Body of pancreas (tissue), 4 donors: ENCODE data around the gene ENTPD2. TPM values are rescaled to one million over a fixed set of nuclear protein-coding genes. Genes with fewer than 3 reads are reported as not detected.

ENCODE experiments used
- ATAC-seq: fragments of 150-250 bp; one replicate; pipeline ENCODE4 v1.9.1; 2016
- DNase-seq, 4 donors: peaks; one replicate each; pipeline ENCODE4 v3.0.0-alpha.2; 2019
- H3K27ac ChIP-seq, 4 donors: fragments of 200-600 bp; sonication (generic); 1 replicate in 3 of 4; 2 replicates in 1 of 4; pipeline versions ENCODE4 v1.5.1 to v1.6.1; 2016 to 2019; ENCODE audit warnings: mild to moderate bottlenecking in 1 of 4, mixed read lengths in 1 of 4, moderate library complexity in 1 of 4
- H3K27me3 ChIP-seq, 2 donors: fragments of 200-600 bp; sonication (generic); one replicate each; pipeline ENCODE4 v1.6.0; 2016; ENCODE audit warnings: mild to moderate bottlenecking in 1 of 2
- H3K36me3 ChIP-seq, 2 donors: fragments of 200-600 bp; sonication (generic); replicated peaks in 1 of 2; 2 replicates each; pipeline ENCODE4 v1.5.1; 2016; ENCODE audit warnings: low read depth in 2 of 2; ENCODE audit not compliant: insufficient read depth in 1 of 2
- H3K4me1 ChIP-seq: fragments of 200-600 bp; sonication (generic); one replicate; pipeline ENCODE4 v1.6.0; 2016
- H3K4me3 ChIP-seq, 2 donors: fragments of 200-600 bp; sonication (generic); 1 replicate in 1 of 2; 2 replicates in 1 of 2; pipeline ENCODE4 v1.5.1; 2016 to 2019
- H3K9me3 ChIP-seq, 3 donors: fragments of 200-600 bp; sonication (generic); 1 replicate in 2 of 3; 2 replicates in 1 of 3; pipeline ENCODE4 v1.5.1; 2016
- POLR2A ChIP-seq, 3 donors: fragments of 450-650 bp; IDR thresholded peaks; one replicate each; pipeline ENCODE4 v1.6.1; 2016; ENCODE audit warnings: antibody characterized with exemption in 3 of 3, mild to moderate bottlenecking in 2 of 3
- WGBS, 2 donors: methylation state at CpG; one replicate each; pipeline ENCODE4 v1.1.5; 2017; 5-methylcytosine and 5-hydroxymethylcytosine counted together
- intact Hi-C: fragments of 100-400 bp; cut with DNase I; formaldehyde crosslinking; loops from one replicate; pipeline ENCODE4 v1.15.1; 2023
- total RNA-seq, 2 donors: library from RNA; depleted of rRNA; stranded (reverse); fragments of >200 nt; gene quantifications; one replicate each; pipeline ENCODE4 v1.1.0, GENCODE V29; 2016
- TF ChIP-seq, protein P1 (sequence below), 7 experiments: fragments of 450-650 bp in 4 of 7; fragments of 200-600 bp in 3 of 7; sonication (generic) in 3 of 7; IDR thresholded peaks; one replicate each; pipeline ENCODE4 v1.5.1; 2016 to 2019; ENCODE audit warnings: antibody characterized with exemption in 7 of 7

The ENTPD2 gene
- total RNA-seq, 2 donors from 2014 or later = 1.3 to 1.6 TPM

DNA sequence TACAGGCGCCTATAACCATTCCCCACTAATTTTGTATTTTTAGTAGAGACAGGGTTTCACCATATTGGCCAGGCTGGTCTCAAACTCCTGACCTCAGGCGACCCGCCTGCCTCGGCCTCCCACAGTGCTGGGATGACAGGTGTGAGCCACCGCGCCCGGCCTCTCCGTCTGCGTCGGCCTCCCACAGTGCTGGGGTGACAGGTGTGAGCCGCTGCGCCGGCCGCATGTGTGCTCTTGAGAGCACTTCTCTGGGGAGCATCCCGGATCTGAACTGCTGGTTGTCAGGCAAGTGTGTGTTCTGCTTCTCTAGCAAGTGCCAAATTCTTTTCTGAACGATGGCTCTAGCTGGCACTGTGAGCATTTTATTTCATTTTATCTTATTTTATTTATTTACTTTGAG is 3.7 kb upstream of the ENTPD2 start:
- Histone ChIP-seq H3K4me1 (peaks cover 36% of the 10 kb centered on the region), H3K9me3 (no peaks in the 10 kb centered on the region), H3K27ac (no peak overlapping the region), H3K27me3 (no peaks in the 10 kb centered on the region), H3K4me3 (no peak overlapping the region), H3K36me3 (no peaks in the 10 kb centered on the region)
- intact Hi-C loops = no loop called here
- WGBS, 2 donors = 72 to 86% methylated on average over 13 to 14 of the region's 16 CpGs
- ATAC-seq (no peak), DNase-seq (no peak)
- no peak for TF ChIP-seq POLR2A (IDR thresholded peaks at IDR 0.05)
- TF ChIP-seq, protein P1, sequence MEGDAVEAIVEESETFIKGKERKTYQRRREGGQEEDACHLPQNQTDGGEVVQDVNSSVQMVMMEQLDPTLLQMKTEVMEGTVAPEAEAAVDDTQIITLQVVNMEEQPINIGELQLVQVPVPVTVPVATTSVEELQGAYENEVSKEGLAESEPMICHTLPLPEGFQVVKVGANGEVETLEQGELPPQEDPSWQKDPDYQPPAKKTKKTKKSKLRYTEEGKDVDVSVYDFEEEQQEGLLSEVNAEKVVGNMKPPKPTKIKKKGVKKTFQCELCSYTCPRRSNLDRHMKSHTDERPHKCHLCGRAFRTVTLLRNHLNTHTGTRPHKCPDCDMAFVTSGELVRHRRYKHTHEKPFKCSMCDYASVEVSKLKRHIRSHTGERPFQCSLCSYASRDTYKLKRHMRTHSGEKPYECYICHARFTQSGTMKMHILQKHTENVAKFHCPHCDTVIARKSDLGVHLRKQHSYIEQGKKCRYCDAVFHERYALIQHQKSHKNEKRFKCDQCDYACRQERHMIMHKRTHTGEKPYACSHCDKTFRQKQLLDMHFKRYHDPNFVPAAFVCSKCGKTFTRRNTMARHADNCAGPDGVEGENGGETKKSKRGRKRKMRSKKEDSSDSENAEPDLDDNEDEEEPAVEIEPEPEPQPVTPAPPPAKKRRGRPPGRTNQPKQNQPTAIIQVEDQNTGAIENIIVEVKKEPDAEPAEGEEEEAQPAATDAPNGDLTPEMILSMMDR (IDR thresholded peaks at IDR 0.05) = no peak

- Histone ChIP-seq H3K36me3 (no peaks in the 10 kb centered on the region), H3K4me3 (no peak overlapping the region), H3K4me1 (peaks cover 36% of the 10 kb centered on the region), H3K9me3 (no peaks in the 10 kb centered on the region), H3K27me3 (no peaks in the 10 kb centered on the region), H3K27ac (no peak overlapping the region)
- 85 to 90% methylated on average over 12 to 17 of the region's 17 CpGs for WGBS, 2 donors
- DNase-seq = no peak
- intact Hi-C loops = no loop called here
- TF ChIP-seq, protein P1 (IDR thresholded peaks at IDR 0.05) = no peak
- no peak for ATAC-seq
These were observed 3.0 kb upstream of the ENTPD2 start for GRCh38 chr9:137056739-137057415.

GRCh38 chr9:137055385-137056364 is 1.8 kb upstream of the ENTPD2 start:
- DNase-seq = peak; percentile 94 to 98 (median 96)
- ATAC-seq = peak; percentile 87
- no peak overlapping the region for H3K4me3 ChIP-seq
- intact Hi-C loops = no loop called here
- no peaks in the 10 kb centered on the region for H3K27me3 ChIP-seq
- H3K9me3 ChIP-seq = no peaks in the 10 kb centered on the region
- H3K4me1 ChIP-seq = peaks cover 36% of the 10 kb centered on the region
- TF ChIP-seq, protein P1 (IDR thresholded peaks at IDR 0.05) = no peak
- TF ChIP-seq POLR2A (IDR thresholded peaks at IDR 0.05) = no peak
- peak overlapping the region; percentile 32 to 81 (median 72) for H3K27ac ChIP-seq
- 7 to 18% methylated on average over 18 to 27 of the region's 28 CpGs for WGBS, 2 donors
- no peaks in the 10 kb centered on the region for H3K36me3 ChIP-seq

DNA sequence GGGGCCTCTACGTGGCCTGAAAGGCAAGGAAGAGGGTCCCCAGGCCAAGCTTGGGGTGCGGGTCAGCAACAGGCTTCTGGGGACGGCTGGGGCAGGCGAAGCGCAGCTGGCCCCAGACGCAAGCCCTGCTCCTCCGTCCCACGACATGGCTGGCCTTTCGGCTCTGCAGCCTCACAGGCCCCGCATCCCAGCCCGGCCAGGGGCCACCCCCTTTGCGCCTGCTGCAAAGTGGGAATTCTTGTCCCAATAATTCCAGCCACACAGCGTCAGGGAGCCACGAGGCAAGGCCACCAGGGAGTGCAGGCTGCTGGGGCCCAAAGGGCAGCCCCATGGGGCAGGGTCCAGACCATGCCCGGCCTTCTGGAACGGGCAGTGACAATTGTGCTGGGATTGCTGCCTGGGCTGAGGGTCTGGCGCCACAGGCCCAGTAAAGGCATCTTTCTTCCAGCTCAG is 1.1 kb upstream of the ENTPD2 start:
- intact Hi-C loops = no loop called here
- 64 to 84% methylated on average over 6 to 12 of the region's 17 CpGs for WGBS, 2 donors

More for the DNA sequence above, 1.1 kb upstream of the ENTPD2 start:
- H3K4me3 ChIP-seq = no peak overlapping the region
- no peak for DNase-seq
- H3K9me3 ChIP-seq = no peaks in the 10 kb centered on the region
- H3K36me3 ChIP-seq = no peaks in the 10 kb centered on the region
- no peak for ATAC-seq
- peak overlapping the region; percentile 12 to 81 (median 72) for H3K27ac ChIP-seq
- no peaks in the 10 kb centered on the region for H3K27me3 ChIP-seq
- no peak for TF ChIP-seq POLR2A (IDR thresholded peaks at IDR 0.05)
- TF ChIP-seq, protein P1 (IDR thresholded peaks at IDR 0.05) = no peak
- peaks cover 36% of the 10 kb centered on the region for H3K4me1 ChIP-seq
